Activated naive CD4-positive, alpha-beta T cell treated with Interleukin-2 at 50 U/mL for 16 hours (primary cell): ENCODE measurements around the gene LPAR3.

Experiments used
- DNase-seq: peaks from one replicate; pipeline ENCODE4 v3.0.0-alpha.2; 2020

The LPAR3 gene

GRCh38 chr1:84773195-84773594 is 119.8 kb downstream of the LPAR3 start:
- DNase-seq = no peak

GRCh38 chr1:84772428-84772943 is 120.5 kb downstream of the LPAR3 start:
- DNase-seq = peak; percentile 64

- DNase-seq = no peak
Measured at GRCh38 chr1:84771895-84772294, 121.1 kb downstream of the LPAR3 start.

- DNase-seq = no peak
Measured at GRCh38 chr1:84770481-84770880, 122.5 kb downstream of the LPAR3 start.

- DNase-seq = no peak
Measured at GRCh38 chr1:84769636-84770035, 123.4 kb downstream of the LPAR3 start.

GRCh38 chr1:84768634-84769033 is 124.4 kb downstream of the LPAR3 start:
- no peak for DNase-seq

- DNase-seq = no peak
Measured at GRCh38 chr1:84763912-84764680, 128.9 kb downstream of the LPAR3 start.

GRCh38 chr1:84762664-84763063 is 130.3 kb downstream of the LPAR3 start:
- DNase-seq = no peak
